GM18508 (cell line): ENCODE measurements around the gene SCAF4.
A peak's percentile ranks its signal among the peaks of the same experiment; 100 is the strongest.
"Not testable (repeated sequence)": the region's sequence is repeated elsewhere in the genome, so short reads cannot be mapped to it uniquely, and the experiment has no call there.

ENCODE experiments used
- ATAC-seq: cut with Tn5 transposase; IDR thresholded peaks from one replicate; pipeline ENCODE4 v1.9.1; 2021; ENCODE audit warnings: moderate number of reproducible peaks; ENCODE audit not compliant: insufficient read depth, unreplicated experiment

Gene SCAF4, protein sequence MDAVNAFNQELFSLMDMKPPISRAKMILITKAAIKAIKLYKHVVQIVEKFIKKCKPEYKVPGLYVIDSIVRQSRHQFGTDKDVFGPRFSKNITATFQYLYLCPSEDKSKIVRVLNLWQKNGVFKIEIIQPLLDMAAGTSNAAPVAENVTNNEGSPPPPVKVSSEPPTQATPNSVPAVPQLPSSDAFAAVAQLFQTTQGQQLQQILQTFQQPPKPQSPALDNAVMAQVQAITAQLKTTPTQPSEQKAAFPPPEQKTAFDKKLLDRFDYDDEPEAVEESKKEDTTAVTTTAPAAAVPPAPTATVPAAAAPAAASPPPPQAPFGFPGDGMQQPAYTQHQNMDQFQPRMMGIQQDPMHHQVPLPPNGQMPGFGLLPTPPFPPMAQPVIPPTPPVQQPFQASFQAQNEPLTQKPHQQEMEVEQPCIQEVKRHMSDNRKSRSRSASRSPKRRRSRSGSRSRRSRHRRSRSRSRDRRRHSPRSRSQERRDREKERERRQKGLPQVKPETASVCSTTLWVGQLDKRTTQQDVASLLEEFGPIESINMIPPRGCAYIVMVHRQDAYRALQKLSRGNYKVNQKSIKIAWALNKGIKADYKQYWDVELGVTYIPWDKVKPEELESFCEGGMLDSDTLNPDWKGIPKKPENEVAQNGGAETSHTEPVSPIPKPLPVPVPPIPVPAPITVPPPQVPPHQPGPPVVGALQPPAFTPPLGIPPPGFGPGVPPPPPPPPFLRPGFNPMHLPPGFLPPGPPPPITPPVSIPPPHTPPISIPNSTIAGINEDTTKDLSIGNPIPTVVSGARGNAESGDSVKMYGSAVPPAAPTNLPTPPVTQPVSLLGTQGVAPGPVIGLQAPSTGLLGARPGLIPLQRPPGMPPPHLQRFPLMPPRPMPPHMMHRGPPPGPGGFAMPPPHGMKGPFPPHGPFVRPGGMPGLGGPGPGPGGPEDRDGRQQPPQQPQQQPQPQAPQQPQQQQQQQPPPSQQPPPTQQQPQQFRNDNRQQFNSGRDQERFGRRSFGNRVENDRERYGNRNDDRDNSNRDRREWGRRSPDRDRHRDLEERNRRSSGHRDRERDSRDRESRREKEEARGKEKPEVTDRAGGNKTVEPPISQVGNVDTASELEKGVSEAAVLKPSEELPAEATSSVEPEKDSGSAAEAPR

GRCh38 chr21:31731857-31732596, at the start of gene SCAF4:
SCAF4 (minus strand) TSS chr21:31732118; CDS start chr21:31731692, 426 bp downstream.
- peak; percentile 58 for ATAC-seq

DNA sequence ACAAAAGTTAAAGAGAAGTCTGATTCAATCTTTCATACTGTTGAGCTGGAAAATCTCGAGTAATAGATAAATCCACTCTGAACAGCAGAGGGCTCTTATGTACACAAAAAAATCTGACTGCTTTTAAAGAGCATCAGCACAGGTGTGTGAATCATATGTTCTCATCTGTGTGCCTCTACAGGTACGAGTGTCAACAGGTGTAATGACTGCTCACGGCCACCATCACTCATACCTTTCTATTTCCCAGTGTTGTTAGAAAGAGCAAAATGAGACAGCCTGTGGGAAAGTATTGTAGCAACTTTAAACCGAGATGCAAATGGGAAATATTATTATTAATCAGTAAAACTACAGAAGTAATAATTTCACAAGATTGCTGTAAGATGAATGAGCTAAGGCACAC, 49.0 kb upstream of the SCAF4 start:
- no peak for ATAC-seq

- ATAC-seq = no peak
Measured at GRCh38 chr21:31778546-31778945, 46.6 kb upstream of the SCAF4 start.

GRCh38 chr21:31777857-31778256, 45.9 kb upstream of the SCAF4 start:
- no peak for ATAC-seq

DNA sequence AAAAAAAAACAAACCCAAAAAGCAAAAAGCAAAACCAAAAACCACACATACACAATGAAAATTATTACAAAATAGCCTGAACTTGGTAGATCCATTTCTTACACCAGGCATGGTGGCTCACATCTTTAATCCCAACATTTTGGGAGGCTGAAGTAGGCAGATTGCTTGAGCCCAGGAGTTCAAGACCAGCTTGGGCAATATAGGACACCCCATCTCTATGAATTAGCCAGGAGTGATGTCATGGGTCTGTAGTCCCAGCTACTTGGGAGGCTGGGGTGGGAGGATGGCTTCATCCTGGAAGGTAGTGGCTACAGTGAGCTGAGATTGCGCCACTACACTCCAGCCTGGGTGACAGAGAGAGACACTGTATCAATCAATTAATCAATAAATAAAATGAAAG, 42.1 kb upstream of the SCAF4 start:
- ATAC-seq = no peak

GRCh38 chr21:31772674-31773555, 41.0 kb upstream of the SCAF4 start:
- ATAC-seq = peak; percentile 88

- ATAC-seq = no peak
Measured at GRCh38 chr21:31771685-31772084, 39.8 kb upstream of the SCAF4 start.

DNA sequence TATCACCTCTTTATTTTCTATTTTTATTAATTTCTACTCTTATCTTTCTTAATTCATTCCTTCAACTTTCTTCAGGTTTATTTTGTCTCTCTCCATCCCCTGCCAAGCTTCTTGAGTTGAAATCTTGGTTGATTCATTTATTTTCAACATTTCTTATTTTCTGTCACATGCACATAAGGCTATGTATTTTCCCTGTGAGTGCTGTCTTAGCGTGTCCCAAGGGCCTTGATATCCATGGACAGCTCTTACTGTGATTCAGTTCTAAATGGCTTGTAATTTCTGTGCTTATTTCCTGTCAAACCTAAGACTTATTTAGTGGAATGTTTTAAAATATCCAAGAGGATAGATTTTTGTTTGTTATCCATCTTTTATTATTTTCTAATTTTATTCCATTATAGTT, 36.8 kb upstream of the SCAF4 start:
- ATAC-seq = no peak

GRCh38 chr21:31766899-31767298, 35.0 kb upstream of the SCAF4 start:
- ATAC-seq = no peak

- not testable (repeated sequence) for ATAC-seq
Measured at GRCh38 chr21:31765850-31766249, 33.9 kb upstream of the SCAF4 start.

- ATAC-seq = no peak
Measured at GRCh38 chr21:31760931-31761330, 29.0 kb upstream of the SCAF4 start.

- ATAC-seq = no peak
Measured at GRCh38 chr21:31756787-31757186, 24.9 kb upstream of the SCAF4 start.

GRCh38 chr21:31755027-31755426, 23.1 kb upstream of the SCAF4 start:
- no peak for ATAC-seq

DNA sequence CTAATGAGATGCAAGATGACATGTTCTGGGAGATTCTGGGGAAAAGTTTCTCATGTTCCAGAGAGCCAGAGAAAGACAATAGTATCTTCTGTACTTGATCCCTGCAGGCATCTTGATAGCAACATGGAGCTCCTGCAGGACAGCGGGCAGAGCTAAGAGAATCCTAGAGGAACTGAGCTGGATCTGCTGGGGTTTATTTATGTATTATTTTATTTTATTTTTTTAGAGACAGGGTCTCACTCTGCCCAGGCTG, 22.7 kb upstream of the SCAF4 start:
- ATAC-seq = no peak

DNA sequence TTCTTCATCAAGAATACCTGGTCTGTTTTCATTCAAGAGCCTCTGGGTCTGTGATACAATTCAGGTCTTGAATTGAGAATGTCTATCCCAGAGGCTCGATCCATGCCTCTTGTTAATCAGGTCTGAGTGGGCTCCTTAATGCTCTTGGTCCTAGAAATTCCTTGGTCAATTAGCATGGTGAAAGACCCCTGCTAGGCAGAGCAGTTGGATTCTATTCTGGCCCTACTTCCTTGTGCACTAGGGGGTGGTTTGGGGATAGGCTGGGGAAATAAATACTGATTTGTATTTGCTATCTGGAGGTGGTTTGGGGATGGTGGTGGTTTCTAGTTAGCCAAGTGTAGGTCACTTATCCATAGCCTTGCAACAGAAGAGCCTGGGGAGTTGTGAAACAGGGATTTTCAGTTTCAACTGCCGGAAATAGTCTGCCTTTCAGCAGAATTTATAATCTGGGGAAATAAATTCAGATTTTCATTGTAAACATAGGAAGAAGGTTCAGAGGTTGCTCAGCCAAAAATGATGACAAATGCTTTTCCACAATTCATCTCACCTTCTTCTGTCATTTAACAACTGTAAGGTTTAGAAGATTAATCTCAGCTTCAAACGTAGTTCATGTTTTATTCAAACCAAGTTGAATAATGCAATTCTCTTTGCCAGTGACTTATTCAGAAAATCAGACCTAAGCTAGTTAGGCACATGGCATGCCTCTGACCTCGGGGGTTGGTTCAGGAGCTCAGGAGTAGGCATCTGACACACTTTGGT, 22.2 kb upstream of the SCAF4 start:
- no peak for ATAC-seq

DNA sequence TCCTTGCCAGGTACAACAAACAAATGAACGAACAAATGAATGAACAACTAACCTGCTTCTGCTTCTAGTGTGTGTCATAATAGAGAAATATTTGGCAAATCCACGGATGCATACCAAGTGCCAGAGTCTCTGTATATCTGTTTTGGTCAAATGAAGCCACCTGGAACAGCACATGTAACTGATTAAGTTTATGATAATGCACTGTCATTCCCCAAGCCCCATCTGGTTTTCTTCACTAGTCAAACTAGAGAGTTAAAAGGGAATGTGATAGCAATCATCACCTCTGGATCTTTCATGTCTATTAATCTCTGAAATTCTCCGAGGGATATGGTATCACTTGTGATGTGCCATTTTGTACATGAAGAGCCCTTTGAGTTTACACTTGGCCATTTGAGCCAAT, 21.0 kb upstream of the SCAF4 start:
- no peak for ATAC-seq

DNA sequence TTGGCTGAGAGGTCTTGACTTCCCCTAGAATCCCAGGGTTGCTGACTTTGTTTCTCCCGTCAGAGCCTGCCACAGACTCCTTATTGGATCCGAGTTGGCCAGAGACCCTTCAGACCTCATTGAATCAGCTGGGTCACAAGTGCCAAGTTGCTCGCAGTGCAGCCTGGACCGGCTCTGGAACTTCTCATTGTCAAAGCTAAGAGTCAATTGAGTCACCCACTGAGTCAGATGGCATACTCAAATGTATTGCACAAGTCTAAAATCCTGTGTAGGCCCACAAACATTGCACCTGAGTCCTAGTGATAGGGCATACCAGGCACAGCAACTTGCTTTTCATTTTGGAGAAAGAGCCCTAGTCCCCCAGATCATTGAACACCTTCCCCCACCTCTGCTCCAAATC, 20.4 kb upstream of the SCAF4 start:
- no peak for ATAC-seq

DNA sequence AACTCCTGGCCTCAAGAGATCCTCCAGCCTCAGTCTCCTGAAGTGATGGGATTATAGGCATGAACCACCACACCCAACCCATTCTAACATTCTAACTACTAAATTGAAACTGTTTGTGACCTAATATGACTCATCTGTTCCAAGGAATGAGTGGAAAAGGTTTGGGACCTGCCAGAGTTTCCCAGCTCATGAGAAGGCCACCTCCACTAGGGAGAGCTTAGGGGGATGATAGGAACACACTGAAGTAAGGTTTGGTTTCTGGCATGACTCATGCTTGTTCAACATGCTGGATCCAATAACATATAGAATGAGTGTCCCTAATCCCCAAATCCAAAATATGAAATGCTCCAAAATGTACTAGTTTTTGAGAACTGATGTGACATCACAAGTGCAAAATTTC, 18.9 kb upstream of the SCAF4 start:
- no peak for ATAC-seq
